ENCODE measurements around the gene TNNC1. TPM values are rescaled to one million over a fixed set of nuclear protein-coding genes. Genes with fewer than 3 reads are reported as not detected.
A peak's percentile ranks its signal among the peaks of the same experiment; 100 is the strongest.

The TNNC1 gene
- total RNA-seq, 4 donors from 2014 or later: 5,017 to 11,453 (median 7,253) TPM

- Histone ChIP-seq H3K27ac (peak overlapping the region; percentile 69 to 85 (median 78)), H3K9me3 (no peaks in the 10 kb centered on the region), H3K4me3 (no peak overlapping the region), H3K27me3 (no peaks in the 10 kb centered on the region), H3K4me1 (peaks cover 33 to 52% of the 10 kb centered on the region in 2 donors), H3K36me3 (peaks cover 0 to 47% of the 10 kb centered on the region in 2 donors)
- intact Hi-C loops (cut with DNase I; ENCODE audit: low total_unique reads) (loop anchor here (2.0 to 5.0 kb wide), 3 partner anchors 14 to 216 kb away; partner anchors contain the start of genes GNL3 and PBRM1), in situ Hi-C loops (cut with MboI; ENCODE audit: low sequenced_read_pairs in 4 of 4) (no loop called here)
- ATAC-seq: no peak
- no peak for DNase-seq
- TF ChIP-seq CTCF (IDR thresholded peaks at IDR 0.05 in 4 of 5, conservative IDR thresholded peaks at IDR 0.05 in 1 of 5) (no peak), POLR2A (IDR thresholded peaks at IDR 0.05) (no peak)
Observed at GRCh38 chr3:52470920-52471319, 17.1 kb upstream of the TNNC1 start.

GRCh38 chr3:52469001-52469400 is 15.2 kb upstream of the TNNC1 start:
- DNase-seq (no peak), ATAC-seq (peak in 1 of 2 donors; percentile 75)
- in situ Hi-C loops (cut with MboI; ENCODE audit: low sequenced_read_pairs in 4 of 4): loop anchor here in 1 of 4 donors (10.0 kb wide), 1 partner anchor 76 kb away; no protein-coding TSS in a partner anchor
- H3K27me3 ChIP-seq: no peaks in the 10 kb centered on the region
- H3K27ac ChIP-seq: peak overlapping the region; percentile 69 to 85 (median 78)
- TF ChIP-seq CTCF (IDR thresholded peaks at IDR 0.05 in 4 of 5, conservative IDR thresholded peaks at IDR 0.05 in 1 of 5) (no peak), POLR2A (IDR thresholded peaks at IDR 0.05) (no peak)
- peaks cover 0 to 37% of the 10 kb centered on the region in 2 donors for H3K36me3 ChIP-seq
- H3K4me3 ChIP-seq: peak overlapping the region in 1 of 4 donors; percentile 22
- H3K4me1 ChIP-seq: peaks cover 33 to 52% of the 10 kb centered on the region in 2 donors
- H3K9me3 ChIP-seq: no peaks in the 10 kb centered on the region
- intact Hi-C loops (cut with DNase I; ENCODE audit: low total_unique reads): no loop called here

- H3K4me1 ChIP-seq: peaks cover 33 to 52% of the 10 kb centered on the region in 2 donors
- H3K27ac ChIP-seq: peak overlapping the region; percentile 69 to 85 (median 78)
- DNase-seq: peak in 1 of 2 donors; percentile 60
- peak in 1 of 2 donors; percentile 53 for TF ChIP-seq POLR2A (IDR thresholded peaks at IDR 0.05)
- TF ChIP-seq CTCF (IDR thresholded peaks at IDR 0.05 in 4 of 5, conservative IDR thresholded peaks at IDR 0.05 in 1 of 5): no peak
- H3K36me3 ChIP-seq: peaks cover 0 to 30% of the 10 kb centered on the region in 2 donors
- no peaks in the 10 kb centered on the region for H3K27me3 ChIP-seq
- ATAC-seq: peak; percentile 34 to 55
- in situ Hi-C loops (cut with MboI; ENCODE audit: low sequenced_read_pairs in 4 of 4): loop anchor here in 1 of 4 donors (10.0 kb wide), 1 partner anchor 76 kb away; no protein-coding TSS in a partner anchor
- intact Hi-C loops (cut with DNase I; ENCODE audit: low total_unique reads): no loop called here
- peak overlapping the region in 1 of 4 donors; percentile 22 for H3K4me3 ChIP-seq
- H3K9me3 ChIP-seq: no peaks in the 10 kb centered on the region
Observed at GRCh38 chr3:52468336-52468735, 14.5 kb upstream of the TNNC1 start.

GRCh38 chr3:52463416-52463815 is 9.6 kb upstream of the TNNC1 start:
- Histone ChIP-seq H3K4me1 (peaks cover 7 to 11% of the 10 kb centered on the region in 2 donors), H3K4me3 (no peak overlapping the region), H3K9me3 (no peaks in the 10 kb centered on the region), H3K27ac (no peak overlapping the region), H3K27me3 (no peaks in the 10 kb centered on the region), H3K36me3 (peaks cover 0 to 35% of the 10 kb centered on the region in 2 donors)
- DNase-seq: no peak
- no peak for ATAC-seq
- in situ Hi-C loops (cut with MboI; ENCODE audit: low sequenced_read_pairs in 4 of 4): loop anchor here in 1 of 4 donors (10.0 kb wide), 1 partner anchor 81 kb away; no protein-coding TSS in a partner anchor
- no peak for TF ChIP-seq CTCF (IDR thresholded peaks at IDR 0.05 in 4 of 5, conservative IDR thresholded peaks at IDR 0.05 in 1 of 5)
- TF ChIP-seq POLR2A (IDR thresholded peaks at IDR 0.05): no peak
- intact Hi-C loops (cut with DNase I; ENCODE audit: low total_unique reads): no loop called here
